Left hindlimb (tissue), 1 donor: ENCODE results near the gene AFM.
"Not testable (repeated sequence)": the region's sequence is repeated elsewhere in the genome, so short reads cannot be mapped to it uniquely, and the experiment has no call there.

Source experiments
- DNase-seq: peaks from one replicate; pipeline ENCODE4 v3.0.0-alpha.2; 2018

AFM gene

GRCh38 chr4:73518340-73518739, 36.8 kb downstream of the AFM start:
- no peak for DNase-seq

GRCh38 chr4:73520821-73521220, 39.3 kb downstream of the AFM start:
- DNase-seq: peak; percentile 36

- DNase-seq: no peak
Observed at GRCh38 chr4:73523126-73523525, 41.6 kb downstream of the AFM start.

GRCh38 chr4:73525611-73526010, 44.1 kb downstream of the AFM start:
- no peak for DNase-seq

GRCh38 chr4:73527196-73527595, 45.7 kb downstream of the AFM start:
- no peak for DNase-seq

GRCh38 chr4:73528171-73528570, 46.6 kb downstream of the AFM start:
- DNase-seq: no peak

GRCh38 chr4:73533515-73534422, 52.2 kb downstream of the AFM start:
- DNase-seq: no peak

GRCh38 chr4:73538162-73538561, 56.6 kb downstream of the AFM start:
- DNase-seq: no peak

GRCh38 chr4:73539386-73539785, 57.8 kb downstream of the AFM start:
- no peak for DNase-seq

- DNase-seq: no peak
Observed at GRCh38 chr4:73540826-73541225, 59.3 kb downstream of the AFM start.

GRCh38 chr4:73541251-73541650, 59.7 kb downstream of the AFM start:
- no peak for DNase-seq

GRCh38 chr4:73544620-73545019, 63.1 kb downstream of the AFM start:
- DNase-seq: no peak

- DNase-seq: not testable (repeated sequence)
Observed at GRCh38 chr4:73550865-73551264, 69.3 kb downstream of the AFM start.
